LNCAP (cell line): ENCODE measurements around the gene ANKRD27.

Experiments used
- TF ChIP-seq, protein P1 (sequence below): fragments of 450-650 bp; IDR thresholded peaks from 2 replicates; pipeline ENCODE4 v1.5.1; 2017; ENCODE audit warnings: mild to moderate bottlenecking

ANKRD27 gene

DNA sequence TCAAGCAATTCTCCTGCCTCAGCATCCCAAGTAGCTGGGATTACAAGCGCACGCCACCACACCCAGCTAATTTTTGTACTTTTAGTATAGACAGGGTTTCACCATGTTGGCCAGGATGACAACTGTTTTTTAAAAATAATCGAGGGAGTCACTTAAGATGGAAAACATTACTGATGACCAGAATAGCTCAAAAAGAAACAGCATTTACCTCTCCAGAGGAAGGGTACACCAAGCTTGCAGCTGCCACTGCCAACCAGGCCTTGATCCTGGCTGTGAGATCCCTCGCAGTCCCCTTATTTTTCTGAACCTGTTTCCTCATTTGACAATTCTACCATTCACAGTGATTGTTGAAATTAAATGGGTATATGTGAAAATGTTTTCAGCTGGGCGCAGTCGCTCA lies 79.5 kb downstream of the ANKRD27 start:
- TF ChIP-seq, protein P1, sequence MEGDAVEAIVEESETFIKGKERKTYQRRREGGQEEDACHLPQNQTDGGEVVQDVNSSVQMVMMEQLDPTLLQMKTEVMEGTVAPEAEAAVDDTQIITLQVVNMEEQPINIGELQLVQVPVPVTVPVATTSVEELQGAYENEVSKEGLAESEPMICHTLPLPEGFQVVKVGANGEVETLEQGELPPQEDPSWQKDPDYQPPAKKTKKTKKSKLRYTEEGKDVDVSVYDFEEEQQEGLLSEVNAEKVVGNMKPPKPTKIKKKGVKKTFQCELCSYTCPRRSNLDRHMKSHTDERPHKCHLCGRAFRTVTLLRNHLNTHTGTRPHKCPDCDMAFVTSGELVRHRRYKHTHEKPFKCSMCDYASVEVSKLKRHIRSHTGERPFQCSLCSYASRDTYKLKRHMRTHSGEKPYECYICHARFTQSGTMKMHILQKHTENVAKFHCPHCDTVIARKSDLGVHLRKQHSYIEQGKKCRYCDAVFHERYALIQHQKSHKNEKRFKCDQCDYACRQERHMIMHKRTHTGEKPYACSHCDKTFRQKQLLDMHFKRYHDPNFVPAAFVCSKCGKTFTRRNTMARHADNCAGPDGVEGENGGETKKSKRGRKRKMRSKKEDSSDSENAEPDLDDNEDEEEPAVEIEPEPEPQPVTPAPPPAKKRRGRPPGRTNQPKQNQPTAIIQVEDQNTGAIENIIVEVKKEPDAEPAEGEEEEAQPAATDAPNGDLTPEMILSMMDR: no peak

DNA sequence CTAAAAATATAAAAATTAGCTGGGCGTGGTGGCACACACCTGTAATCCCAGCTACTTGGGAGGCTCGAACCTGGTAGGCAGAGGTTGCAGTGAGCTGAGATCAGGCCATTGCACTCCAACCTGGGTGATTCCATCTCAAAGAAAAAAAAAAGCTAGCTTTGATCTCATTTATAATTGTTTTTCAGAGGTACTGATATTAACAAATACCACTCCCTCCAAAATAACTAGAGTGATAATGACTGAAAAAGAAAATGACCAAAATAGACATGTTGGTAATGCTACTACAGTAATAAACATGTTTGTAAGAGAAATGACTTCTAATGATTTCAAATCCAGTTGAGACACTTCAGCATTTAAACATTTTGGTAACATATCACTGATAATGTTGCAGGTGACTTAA lies 81.0 kb downstream of the ANKRD27 start:
- TF ChIP-seq, protein P1: no peak

GRCh38 chr19:32581705-32582179 lies 93.2 kb downstream of the ANKRD27 start:
- TF ChIP-seq, protein P1: no peak

DNA sequence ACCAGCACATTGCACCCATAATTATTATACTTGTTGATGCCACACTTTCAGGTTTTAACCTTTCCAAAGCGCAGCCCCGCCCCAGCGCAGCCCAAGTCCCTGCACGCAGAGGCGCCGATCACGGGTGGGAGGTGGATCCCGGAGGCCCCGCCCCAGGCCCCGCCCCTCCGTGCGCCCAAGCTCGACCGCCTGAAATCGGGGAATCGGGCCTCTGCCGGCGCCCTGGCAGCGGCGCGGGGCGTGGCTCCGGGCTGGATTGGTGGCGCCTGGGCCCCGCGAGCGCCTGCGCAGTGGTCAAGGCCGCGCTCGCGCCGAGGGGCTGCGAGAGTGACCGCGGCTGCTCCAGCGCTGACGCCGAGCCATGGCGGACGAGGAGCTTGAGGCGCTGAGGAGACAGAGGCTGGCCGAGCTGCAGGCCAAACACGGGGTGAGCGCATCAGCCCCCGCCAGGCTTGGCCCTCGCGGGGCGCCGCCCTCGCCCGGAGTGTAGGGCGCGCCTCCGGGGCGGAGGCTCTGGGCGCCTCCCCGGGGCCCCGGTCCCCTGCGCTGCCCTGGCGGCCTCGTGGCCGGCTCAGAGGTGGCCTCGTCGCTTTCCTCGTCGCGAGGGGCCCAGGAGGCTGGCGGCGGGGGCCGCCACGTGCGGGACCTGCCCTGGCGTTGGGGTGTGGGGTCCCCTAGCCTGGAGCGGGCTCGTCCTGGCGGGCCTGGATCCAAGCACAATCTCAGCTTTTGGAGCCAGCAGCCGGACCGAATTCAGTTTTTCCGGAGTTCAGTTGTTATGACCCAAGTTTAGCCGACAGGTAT lies 93.9 kb downstream of the ANKRD27 start, which contains the start of gene PDCD5:
PDCD5 (plus strand) TSS at position 290 of the 804 bp plus-strand sequence; CDS start at position 362, 72 bp downstream.
- TF ChIP-seq, protein P1: no peak

GRCh38 chr19:32580353-32580900 lies 94.6 kb downstream of the ANKRD27 start:
- TF ChIP-seq, protein P1: no peak

GRCh38 chr19:32576790-32577189 lies 98.2 kb downstream of the ANKRD27 start:
- TF ChIP-seq, protein P1: no peak

- TF ChIP-seq, protein P1: no peak
Observed at GRCh38 chr19:32573492-32573794, 101.5 kb downstream of the ANKRD27 start.
